GM19193 (cell line): Measurements from ENCODE around the gene RSRC1.

ENCODE experiments used
- POLR2A ChIP-seq: IDR thresholded peaks from 4 replicates; pipeline ENCODE4 v1.6.1; 2011; ENCODE audit not compliant: insufficient read depth, insufficient read length; ENCODE audit errors: extremely low read depth

RSRC1 gene

GRCh38 chr3:158278187-158278586, 168.3 kb downstream of the RSRC1 start:
- no peak for TF ChIP-seq POLR2A

GRCh38 chr3:158279609-158280008, 169.7 kb downstream of the RSRC1 start:
- TF ChIP-seq POLR2A: no peak

- TF ChIP-seq POLR2A: no peak
Measured at GRCh38 chr3:158295771-158296170, 185.9 kb downstream of the RSRC1 start.

- no peak for TF ChIP-seq POLR2A
Measured at GRCh38 chr3:158297940-158298339, 188.1 kb downstream of the RSRC1 start.

- TF ChIP-seq POLR2A: no peak
Measured at GRCh38 chr3:158308236-158308928, 198.5 kb downstream of the RSRC1 start.

GRCh38 chr3:158312560-158313141, 202.8 kb downstream of the RSRC1 start:
- no peak for TF ChIP-seq POLR2A

- TF ChIP-seq POLR2A: no peak
Measured at GRCh38 chr3:158313338-158313927, 203.5 kb downstream of the RSRC1 start.

GRCh38 chr3:158314426-158315357, 204.8 kb downstream of the RSRC1 start:
- TF ChIP-seq POLR2A: no peak

GRCh38 chr3:158330870-158331269, 221.0 kb downstream of the RSRC1 start:
- no peak for TF ChIP-seq POLR2A

- TF ChIP-seq POLR2A: no peak
Measured at GRCh38 chr3:158333736-158334135, 223.8 kb downstream of the RSRC1 start.

GRCh38 chr3:158337110-158337509, 227.2 kb downstream of the RSRC1 start:
- no peak for TF ChIP-seq POLR2A

GRCh38 chr3:158339638-158340037, 229.7 kb downstream of the RSRC1 start:
- no peak for TF ChIP-seq POLR2A

- no peak for TF ChIP-seq POLR2A
Measured at GRCh38 chr3:158347966-158348365, 238.1 kb downstream of the RSRC1 start.

- TF ChIP-seq POLR2A: no peak
Measured at GRCh38 chr3:158350971-158351370, 241.1 kb downstream of the RSRC1 start.

GRCh38 chr3:158352551-158352950, 242.7 kb downstream of the RSRC1 start:
- no peak for TF ChIP-seq POLR2A
